ENCODE measurements around the gene AGK. TPM values are rescaled to one million over a fixed set of nuclear protein-coding genes. Genes with fewer than 3 reads are reported as not detected.

Gene AGK
- total and polyA plus RNA-seq, 2 of the 8 experiments (the other 6 are each of a cell fraction or from before 2014, with no cell fraction given): 25.8 to 34.0 TPM

DNA sequence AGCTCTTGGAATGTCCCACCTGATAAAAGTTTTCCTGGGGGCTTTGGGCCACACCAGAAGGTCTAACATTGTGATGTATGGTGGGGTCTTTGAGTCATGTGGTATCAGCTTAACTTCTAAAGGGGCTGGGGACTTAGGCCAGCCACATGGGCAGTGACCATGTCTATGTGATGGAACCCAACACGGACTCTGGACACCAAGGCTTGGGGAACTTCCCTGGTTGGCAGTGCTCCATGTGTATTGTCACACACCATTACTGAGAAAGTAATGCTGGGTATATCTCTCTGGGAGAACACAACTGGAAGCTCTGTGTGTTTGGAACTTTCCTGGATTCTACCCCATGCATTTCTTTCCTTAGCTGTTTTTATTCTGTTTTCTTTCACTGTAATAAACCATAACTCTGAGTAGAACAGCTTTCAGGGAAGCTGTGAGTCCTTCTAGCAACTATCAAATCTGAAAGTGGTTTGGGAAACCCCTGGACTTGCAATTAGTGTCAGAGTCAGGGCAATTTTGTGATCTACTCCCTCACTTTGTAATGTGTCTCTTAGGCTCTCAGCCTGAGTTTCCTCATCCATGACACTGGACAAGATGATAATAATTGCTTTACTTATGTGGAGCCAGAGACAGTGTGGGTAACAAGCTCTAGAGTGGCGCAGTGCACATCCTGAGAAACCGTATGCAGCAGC is 28.4 kb upstream of the AGK start (continued):
- TF ChIP-seq KDM4A (IDR thresholded peaks at IDR 0.05; ENCODE audit: low read depth, low read length, severe bottlenecking): no peak
